NOMO-1 treated with DMSO at 0.1 percent for 48 hours (cell line): ENCODE results near the gene CLEC16A.
"Not testable (repeated sequence)": the region's sequence is repeated elsewhere in the genome, so short reads cannot be mapped to it uniquely, and the experiment has no call there.

Experiments used
- DNase-seq: peaks from one replicate; lab custom pipeline; 2025; ENCODE audit not compliant: unreplicated experiment; lab: John Stamatoyannopoulos, UW

CLEC16A gene

DNA sequence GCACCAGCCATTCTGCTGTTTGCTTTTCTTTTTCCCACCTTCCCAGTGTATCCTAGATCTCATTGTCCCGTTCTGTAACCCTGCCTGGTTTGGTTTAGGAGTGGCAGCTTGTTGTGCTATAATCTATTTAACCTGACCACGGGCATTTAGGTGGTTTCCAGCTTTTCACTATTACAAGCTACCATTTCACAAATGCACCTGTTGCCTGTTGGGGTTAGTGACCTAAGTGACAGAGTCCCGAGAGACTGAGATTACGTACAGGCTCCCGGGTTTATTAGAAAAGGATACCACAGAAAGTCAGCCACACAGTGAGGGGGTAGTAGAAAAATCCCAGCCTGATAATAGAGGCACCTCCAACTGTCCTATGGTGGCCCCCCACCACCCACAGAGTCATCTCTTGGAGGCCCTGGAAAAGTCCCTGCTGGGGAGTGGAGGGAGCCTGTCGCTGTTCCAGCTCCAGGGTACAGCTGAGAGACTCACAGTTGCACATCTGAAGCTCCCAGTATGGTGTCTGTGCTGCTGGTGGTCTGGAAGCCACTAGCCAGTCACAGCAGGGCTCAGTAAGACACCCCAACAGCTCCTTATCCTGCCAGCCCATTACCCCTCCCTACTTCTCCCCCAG is 21.2 kb downstream of the CLEC16A start:
- no peak for DNase-seq

DNA sequence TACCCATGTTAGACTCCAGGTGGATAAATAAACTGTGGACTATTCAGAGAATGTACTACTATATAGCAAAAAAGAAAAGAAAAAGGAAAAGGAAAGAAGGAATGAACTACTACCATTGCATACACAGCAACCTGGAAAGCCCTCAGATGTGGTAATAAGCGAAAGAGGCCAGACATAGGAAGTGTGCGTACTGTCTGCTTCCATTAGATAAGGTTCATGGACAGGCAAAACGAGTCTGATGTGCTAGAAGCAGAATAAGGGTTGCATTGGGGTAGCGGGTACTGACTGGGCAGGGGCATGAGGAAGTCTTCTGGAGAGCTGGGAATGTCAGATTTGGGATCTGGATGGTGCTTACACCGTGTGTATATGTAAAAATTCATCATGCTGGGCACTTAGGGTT is 21.8 kb downstream of the CLEC16A start:
- no peak for DNase-seq

DNA sequence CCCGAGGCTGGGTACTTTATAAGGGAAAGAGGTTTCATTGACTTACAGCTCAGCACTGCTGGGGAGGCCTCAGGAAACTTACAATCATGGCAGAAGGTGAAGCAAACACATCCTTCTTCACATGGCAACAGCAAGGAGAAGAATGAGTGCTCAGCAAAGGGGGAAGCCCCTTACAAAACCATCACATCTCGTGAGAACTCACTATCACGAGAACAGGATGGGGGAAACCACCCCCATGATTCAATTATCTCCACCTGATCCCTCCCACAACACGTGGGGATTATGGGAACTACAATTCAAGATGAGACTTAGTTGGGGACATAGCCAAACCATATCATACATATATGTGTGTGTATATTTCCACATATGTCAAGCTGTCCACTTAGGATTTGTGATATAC is 22.2 kb downstream of the CLEC16A start:
- not testable (repeated sequence) for DNase-seq

DNA sequence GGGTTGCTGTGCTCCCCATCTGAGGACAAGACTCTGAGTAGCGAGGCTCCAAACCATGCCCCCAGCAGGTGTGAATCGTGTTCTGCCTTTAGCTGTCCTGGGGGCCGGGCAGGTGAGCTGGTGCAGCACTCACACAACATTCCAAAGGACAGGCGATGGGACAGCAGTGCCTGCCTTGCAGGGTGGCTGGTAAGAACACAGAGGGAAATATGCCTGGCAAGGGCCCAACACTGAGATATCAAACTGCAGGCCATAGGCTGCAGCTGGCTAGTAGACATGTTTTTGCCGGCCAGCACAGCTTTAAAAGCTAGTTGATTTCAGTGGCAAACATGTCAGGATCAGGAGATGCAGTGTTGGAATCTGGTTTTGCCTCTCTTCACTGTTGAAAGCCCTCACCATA is 23.6 kb downstream of the CLEC16A start:
- DNase-seq, result no peak

DNA sequence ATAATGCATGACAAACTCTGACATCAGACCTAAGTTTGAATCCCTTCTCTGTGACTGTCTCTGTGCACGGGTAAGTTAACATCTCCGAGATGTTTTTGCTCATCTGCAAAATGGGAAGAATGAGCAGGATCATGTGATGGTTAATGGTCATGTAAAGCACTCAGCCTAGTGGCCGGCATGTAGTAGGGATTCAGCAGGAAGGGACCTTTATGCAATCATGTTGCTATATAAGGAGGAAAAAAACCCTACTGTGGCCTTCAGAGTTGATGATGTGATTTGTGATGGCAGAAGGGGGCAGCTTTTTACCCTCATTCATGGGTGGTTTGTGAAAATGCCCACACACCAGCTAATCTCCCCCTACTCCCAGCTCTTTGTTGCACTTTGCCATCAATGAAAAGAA is 24.1 kb downstream of the CLEC16A start:
- DNase-seq, result no peak

DNA sequence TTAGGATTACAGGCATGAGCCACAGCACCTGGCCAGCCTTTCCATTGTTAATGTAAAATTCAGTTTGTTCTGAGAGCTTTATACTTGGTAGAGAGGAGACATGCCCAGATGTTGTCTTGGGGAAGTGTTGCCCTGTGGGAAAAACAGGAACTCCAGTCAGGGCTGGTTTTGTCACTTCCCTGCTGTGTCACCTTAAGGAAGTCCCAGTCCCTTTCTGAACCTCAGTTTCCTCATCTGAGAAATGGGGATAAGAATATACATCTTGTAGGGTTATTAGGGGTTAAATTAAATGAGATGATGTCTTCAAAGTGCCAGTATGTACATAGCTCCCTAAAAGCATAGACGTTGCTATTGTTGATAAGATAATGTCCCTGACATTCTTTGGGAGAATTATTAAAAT is 25.3 kb downstream of the CLEC16A start:
- DNase-seq, result no peak

DNA sequence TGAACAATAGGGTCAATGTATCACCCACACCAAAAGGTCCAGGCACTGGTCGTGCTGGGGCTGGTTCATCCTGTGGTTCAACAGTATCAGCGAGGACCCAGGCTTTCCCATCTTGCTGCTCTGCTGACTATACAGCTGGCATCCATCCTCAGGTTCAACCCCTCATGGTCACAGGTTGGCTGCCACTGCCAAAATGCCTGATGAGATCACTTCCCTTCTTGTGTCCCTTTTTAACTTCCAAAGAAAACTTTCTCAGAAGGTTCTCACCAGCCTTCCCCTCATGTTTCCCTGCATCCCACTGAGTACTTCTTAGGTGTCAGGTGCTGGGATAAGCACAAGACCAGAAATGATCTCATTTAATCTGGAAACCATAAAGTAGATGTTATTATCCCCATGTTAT is 25.7 kb downstream of the CLEC16A start:
- no peak for DNase-seq

DNA sequence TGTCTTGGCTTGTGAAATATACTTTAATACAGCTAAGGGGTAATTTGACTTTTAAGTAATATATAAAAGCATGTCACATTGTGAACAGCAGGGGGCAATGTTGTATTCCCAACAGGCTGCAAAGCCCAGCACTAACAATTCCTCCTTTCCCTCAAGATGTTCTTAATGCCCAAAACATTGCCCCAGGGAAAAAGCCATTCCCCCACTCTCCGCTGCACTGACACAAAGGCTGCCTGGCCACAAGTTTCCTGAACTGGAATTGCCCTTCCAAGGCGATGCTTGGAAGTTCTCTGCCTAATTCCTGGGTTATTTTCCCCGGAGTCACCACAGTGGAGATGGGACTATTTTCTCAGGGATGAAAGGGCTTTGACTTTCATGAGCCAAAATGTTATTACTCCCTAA is 27.2 kb downstream of the CLEC16A start:
- DNase-seq, result peak; percentile 24

DNA sequence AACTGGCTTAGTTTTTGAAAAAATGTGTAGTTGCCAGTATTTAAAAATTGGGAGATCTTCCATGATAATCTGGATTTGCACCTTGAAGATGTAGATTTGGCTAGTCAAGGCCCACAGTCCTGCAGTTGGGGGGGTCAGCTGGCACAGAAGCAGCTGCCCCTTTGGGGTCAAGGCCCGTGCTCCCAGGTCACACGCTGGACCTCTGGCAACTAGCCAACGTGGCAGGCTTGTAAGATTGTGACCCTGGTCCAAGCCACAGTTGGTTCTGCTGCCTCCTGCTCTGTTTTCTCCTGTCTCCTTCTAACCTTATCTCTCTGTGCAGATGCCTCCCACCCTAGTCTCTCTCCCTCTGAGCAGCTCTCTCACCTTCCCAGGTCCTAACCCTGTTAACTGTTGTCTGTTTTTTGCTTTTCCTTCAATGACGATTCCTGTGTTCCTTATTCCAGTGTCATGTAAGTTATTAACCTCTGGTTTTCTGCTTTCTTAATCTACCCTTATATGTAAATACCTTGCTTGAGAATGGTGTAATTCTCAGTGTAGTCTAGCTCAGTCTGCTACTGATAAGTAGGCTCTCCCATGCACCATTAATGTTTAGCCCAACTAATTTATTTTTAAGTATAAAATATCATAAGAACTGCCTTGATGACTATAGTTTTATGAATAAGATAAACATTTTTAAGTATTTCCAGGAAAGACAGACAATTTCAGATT is 27.9 kb downstream of the CLEC16A start:
- DNase-seq, result no peak

DNA sequence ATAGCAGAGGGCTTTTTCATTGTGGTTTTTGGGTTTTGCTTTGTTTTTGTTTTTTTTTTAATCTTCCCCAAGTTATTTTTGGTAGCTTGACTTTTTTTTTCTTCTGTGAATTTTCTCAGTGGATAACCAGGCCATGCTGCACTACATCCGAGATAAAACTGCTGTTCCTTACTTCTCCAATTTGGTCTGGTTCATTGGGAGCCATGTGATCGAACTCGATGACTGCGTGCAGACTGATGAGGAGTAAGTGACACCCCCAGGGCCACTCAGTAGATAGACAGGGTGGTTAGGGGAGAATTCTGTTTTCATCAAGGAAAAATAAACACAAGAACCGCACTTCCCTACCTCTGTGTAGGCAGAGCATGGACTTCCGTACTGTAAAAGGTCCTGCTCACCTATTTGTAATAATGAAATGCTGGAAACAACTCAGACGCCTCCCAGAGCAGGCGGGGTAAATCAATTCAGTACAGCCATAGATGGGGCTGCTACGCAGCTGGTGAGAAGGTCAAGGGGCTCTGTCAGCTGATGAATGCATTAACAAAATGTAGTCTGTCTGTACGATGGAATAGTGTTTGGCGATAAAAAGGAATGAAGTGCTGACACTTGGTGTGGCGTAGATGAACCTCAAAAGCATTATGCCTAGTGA is 28.6 kb downstream of the CLEC16A start:
- DNase-seq, result no peak

DNA sequence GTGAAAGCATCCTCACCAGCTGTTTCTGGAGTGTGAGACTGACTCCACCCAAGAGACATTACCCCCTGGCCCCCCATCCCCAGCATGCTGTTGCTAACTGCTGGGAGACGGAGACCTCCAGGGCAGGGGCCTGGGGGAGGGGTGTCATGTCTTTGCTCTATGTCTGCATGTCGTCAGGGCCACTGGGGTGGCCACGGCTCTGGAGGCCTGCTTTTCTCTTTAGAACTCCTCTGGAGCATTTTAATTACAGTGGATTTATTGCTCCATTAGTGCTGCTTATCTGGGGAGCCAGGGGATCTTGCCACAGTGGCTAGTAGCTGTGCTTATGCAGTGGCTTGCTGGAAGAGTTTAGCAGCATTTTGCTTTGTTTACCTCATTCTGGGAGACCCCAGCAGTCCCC is 32.3 kb downstream of the CLEC16A start:
- DNase-seq, result no peak

DNA sequence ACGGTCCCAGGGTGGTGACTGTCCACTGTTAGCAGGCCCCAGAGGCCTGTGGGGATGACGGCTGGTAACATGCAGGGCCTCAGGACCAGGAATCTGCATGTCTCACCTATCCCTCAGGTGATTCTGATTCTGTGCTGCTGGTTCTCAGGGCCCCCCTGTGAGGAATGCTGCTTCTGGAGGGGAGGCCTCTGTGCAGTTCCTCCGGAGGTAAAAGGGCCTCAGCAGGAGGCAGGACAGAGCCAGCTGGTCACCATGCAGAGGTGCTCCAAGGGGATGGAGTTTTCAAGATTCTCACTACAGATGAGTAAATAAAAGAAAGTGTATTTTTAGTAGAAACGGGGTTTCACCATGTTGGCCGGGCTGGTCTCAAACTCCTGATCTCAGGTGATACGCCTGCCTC is 33.8 kb downstream of the CLEC16A start:
- no peak for DNase-seq

DNA sequence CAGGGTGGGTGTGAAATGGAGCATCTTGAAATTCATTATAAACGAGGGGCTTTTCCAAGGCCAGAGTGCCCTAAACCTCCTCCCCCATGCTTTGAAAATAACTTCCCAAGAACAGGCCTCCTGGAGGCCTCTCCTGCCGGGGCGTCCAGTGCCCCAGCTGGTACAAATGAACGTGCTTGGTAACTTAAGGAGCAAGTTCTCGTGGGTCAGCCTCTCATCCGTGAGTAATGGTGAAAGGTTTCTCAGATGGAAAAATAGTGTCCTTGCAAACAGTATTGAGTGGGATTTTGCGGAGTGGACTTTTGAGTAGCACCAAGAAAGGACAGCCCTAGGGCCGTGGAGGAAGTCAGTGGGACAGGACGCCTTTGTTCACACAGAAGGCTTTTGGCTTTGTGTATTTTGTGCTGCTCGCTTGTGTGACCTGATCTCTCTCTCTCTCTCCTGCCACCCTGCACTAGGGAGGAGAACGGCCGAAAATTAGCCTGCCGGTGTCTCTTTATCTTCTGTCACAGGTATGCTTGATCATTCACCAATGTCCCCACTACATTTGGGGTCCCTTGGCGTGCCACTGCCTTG is 34.6 kb downstream of the CLEC16A start:
- no peak for DNase-seq

DNA sequence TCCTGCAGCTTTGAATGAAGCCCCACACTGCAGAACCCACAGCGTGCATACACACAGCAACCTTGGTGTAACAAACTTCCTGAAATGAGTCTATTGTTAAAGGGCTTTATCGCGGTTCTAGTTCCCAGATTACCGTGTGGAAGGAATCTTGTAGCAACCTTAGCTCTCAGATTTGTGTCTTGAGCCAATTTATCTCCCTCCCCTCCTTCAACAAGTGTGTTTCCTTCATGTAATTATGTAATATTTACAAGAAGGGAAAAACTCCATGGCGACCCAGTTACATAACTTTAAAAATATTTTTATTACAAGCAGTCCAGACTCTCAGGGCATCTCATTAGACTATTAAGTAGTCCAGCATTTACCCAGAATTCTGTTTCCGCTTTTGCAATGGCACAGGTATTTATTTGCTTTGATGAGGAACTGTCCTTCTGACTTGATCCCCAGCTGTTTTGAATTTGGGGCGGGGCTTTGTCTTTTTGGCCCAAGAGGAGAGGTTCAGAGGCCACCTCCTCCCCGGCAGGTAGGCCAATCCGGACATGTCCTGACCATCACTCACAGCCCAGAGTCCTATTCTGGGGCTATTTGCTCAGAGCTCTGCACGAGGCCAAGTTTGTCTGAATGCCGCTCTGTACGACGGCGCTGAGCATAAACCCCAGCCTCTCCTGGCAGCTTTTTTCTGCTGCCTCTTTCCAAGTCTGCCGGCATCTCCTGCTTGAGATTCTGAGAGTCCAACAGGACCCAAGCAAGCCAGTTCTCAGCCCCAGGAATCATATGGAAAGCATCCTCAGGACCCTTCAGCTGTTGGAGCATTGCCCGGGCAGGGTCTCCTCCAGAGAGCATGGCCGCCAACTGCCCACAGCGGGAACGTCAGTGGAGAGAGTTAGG is 35.6 kb downstream of the CLEC16A start:
- no peak for DNase-seq

DNA sequence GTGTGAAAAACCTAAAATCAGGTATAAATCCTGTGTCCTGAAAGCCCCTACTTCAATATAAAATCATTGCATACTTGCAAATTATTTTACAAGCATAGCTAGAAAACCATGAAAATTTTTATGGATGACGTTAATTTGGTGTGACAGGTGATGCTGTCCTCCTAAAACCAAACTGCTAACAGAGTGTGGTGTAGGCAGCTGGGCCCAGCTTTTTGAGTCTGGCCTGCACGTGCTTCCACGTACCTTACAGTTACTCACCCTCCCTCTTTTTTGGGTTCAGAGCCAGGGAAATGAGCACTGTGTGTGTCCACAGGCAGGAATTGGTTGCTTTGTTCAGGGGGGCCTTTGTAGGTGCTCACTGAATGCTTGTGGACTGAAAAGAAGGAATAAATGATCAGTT is 36.4 kb downstream of the CLEC16A start:
- DNase-seq, result no peak

DNA sequence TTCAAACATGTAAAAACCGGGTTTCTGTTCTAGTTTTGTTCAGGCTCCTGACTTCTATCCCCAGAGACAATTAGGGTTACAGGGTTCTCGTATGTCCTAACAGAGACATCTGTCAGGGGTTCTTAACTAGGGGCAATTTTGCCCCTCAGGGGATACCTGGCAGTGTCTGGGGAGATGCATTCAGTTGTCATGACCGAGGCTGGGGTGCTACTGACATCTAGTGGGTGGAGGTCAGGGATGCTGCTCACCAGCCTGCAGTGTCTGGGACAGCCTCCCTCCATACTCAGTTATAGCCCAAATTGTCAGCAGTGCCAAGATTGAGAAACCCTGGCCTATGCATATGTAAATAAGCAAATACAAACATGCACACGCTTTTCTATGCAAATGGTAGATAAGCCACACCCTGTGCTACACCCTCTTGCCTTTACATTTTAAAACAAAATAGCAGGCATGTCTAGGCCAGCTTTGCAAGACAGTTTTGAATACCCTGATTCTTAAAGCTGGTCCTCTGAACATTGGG is 37.4 kb downstream of the CLEC16A start:
- no peak for DNase-seq

DNA sequence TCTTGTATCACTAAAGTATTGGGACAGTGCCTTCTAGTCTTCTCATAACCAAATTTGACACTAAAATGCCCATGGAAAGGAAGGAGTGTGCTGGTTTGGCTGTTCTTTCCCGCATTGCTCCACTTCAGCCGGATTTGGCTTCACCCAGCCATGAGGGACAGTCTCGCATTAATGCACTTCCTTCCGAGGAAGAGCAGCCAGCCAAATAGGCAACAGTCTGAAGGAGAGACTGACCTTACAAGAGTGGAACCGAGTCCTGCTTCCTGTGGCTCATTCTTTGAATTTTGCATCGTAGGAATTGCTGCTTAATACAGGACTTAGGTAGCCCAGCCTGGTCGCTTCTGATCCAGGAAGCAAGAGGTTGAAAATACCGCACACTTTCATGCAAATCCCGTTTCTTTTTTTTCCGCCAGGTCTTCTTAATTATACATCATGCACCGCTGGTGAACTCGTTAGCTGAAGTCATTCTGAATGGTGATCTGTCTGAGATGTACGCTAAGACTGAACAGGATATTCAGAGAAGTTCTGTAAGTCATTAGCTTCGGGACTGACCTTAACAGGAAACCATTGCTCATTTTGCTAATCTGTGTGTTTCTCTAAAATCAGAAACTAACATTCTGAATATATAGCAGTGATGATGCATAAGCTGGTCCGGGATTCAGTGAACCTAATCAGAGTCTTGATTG is 38.2 kb downstream of the CLEC16A start:
- DNase-seq, result no peak

DNA sequence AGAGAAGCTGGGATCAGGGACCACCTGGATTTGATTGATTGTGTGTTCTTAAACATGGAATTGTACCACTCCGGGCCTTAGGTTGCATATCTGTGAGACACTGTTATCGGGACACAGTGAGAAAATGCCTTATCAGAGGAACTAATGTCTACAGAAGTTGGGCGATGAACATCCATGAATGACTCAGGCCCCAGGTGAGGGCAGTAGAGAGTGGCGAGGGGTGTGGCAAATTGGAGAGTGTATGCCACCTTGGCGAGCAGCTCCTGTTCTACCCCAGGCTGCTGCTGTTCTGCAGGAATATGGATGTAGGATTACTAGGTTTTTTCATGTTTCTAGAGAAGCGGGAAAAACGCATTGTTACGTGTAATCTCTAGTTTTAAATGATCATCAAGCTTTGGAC is 38.8 kb downstream of the CLEC16A start:
- no peak for DNase-seq

DNA sequence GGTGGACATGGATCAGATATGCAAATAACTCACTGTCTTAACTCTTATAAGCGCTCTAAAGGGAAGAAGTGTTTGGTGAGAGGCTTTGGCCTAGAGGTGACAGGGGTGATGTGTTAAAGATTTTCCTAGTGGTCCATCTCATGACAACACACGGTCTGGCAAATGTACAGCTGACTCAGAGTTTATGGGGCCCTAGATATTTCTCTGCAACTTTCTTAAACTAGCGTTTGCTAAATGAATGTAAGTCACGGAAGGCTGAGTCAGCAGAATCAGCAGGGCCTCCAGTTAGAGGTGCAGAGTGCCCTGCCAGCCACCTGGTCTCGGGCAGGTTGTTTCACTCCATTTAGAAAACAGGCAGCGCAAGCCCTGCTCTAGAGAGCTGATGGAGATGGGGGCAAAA is 40.1 kb downstream of the CLEC16A start:
- no peak for DNase-seq

DNA sequence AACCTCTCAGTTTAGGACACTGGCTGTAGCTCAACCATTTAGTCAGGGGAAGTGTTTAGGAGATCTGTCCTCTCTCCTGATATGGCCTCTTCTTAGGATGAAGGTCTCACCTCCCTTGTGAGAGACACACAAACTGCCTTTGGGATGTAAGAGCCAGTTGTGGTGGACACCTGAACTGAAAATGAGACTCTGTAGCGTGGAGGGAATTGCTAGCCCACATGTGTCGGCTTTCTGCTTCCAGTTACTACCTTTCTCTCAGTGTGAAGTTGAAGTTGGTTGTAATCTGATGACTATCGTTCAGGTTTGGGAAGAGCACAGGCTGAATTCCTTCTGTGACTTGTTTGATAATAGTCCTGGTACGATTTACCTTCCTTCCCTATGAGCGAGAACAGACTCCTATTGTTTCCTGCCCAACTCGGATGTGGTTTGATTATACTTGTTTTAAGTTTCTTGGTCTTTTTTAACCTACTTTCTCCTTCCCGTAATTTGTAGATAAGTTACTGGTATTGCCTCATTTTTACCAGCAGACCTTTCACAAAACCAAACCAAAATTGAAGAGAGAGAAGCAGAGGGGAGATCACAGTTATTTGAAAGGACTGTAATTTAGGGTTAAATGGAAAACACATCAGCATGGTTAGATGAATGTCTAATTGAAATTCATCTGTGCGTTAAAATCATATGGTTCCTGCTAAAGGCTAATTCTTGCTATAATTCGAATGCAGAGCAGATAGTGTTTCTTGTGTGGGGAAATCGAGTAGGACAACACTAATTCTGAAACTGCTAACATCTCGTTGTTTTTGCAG is 43.2 kb downstream of the CLEC16A start:
- DNase-seq, result no peak
